Spleen (tissue), 7 donors: ENCODE data around the gene USB1.

Experiments
- CTCF ChIP-seq, 11 experiments: fragments of 200-600 bp in 7 of 11; fragments of 450-650 bp in 4 of 11; sonication (generic) in 4 of 11; IDR thresholded peaks in 8 of 11; conservative IDR thresholded peaks in 3 of 11; 1 replicate in 7 of 11; 2 replicates in 4 of 11; pipeline versions ENCODE4 v1.4.0 to v1.8.0; 2016 to 2021; ENCODE audit warnings: antibody characterized with exemption in 11 of 11, inconsistent platforms in 4 of 11, mild to moderate bottlenecking in 1 of 11
- POLR2AphosphoS5 ChIP-seq, 3 donors: sonication (generic); formaldehyde crosslinking; IDR thresholded peaks; one replicate each; pipeline ENCODE4 v1.5.1; 2017; ENCODE audit warnings: antibody characterized with exemption in 3 of 3
- donor health status: DM: no; HTN: no; CAD: no; lungs with moderate emphysema.
- donor health status: DM: no; HTN: no; CAD: no.
- donor health status: DM: no; HTN: no; CAD: no.

DNA sequence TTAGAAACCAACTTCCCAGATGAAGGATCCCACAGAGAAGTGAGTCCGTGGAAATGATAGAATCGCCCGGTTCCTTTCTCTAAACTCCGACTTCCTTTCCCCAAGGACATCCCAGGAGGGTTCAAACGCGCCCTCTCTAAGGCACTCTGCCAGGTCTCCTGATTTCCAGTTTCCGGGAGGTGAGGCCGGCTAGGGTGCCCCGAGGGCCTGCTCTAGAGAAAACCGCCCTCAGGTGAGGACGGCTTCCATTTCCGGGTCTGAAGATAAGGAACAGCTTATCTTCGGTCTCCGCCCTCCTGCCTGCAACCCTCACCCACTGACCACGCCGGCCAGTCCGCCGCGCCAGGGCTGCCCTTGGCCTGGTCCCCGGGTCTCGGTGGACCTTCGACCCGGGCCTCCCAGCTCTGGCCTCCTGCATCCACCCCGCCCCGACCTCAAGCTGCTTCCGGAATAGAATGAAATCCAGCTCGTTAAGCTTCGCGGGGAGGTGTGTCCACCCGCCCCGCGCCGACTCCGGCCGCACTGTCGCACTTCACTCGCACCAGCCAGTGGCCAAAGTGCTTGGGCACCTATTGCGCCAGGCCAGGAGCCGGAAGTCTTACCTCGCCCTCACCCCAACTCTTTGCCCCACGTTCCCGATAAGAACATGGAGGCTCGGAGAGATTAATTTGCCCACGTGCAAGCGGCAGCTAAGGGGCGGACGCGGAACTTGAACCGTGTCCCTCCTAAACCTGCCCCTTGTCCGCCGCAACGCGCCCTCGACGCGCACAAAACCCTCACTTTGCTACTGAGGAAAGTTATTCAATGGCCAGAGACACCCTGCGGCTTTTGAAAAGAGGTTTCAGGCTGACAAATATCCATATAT lies 23.5 kb downstream of the USB1 start:
- TF ChIP-seq POLR2AphosphoS5 (IDR thresholded peaks at IDR 0.05), result peak in 2 of 3 donors; percentile 62 to 70
- no peak for TF ChIP-seq CTCF (IDR thresholded peaks at IDR 0.05 in 8 of 11, conservative IDR thresholded peaks at IDR 0.05 in 3 of 11)
